ENCODE measurements around the gene ZNF207. TPM values are rescaled to one million over a fixed set of nuclear protein-coding genes. Genes with fewer than 3 reads are reported as not detected.

ZNF207 gene
- total and polyA plus RNA-seq, 9 of the 15 experiments (the other 6 are each of a cell fraction or from before 2014, with no cell fraction given): 123 to 370 (median 250) TPM

GRCh38 chr17:32303781-32304288, 46.1 kb upstream of the ZNF207 start:
- POLR2A ChIA-PET: interaction anchor here (1.0 kb wide), 2 partner anchors 9 to 15 kb away, joined by 3 read pairs; no protein-coding TSS in a partner anchor
- in situ Hi-C loops (cut with MboI): no loop called here
- 0 out of 2 replicates have a peak, but pooled peaks cover 1% of the 10 kb centered on the region for H4K20me1 ChIP-seq (replicated peaks; ENCODE audit: control insufficient read depth, insufficient read depth, low read length)
- peaks cover 6 to 7% of the 10 kb centered on the region in 2 experiments; a peak in 2 of 5 replicates for H3K27me3 ChIP-seq (ENCODE audit: control insufficient read depth in 2 of 2, insufficient read depth in 2 of 2, low read length in 2 of 2)
- intact Hi-C loops (cut with micrococcal nuclease): no loop called here
- H3K9ac ChIP-seq (ENCODE audit: insufficient read depth in 1 of 2, low read depth in 2 of 2, low read length in 2 of 2): no peak overlapping the region
- BruUV-seq (replicated peaks): no TSS peak
- FAIRE-seq (no peak), ATAC-seq (no peak), DNase-seq (ENCODE audit: extremely low read depth in 1 of 4, low spot score in 3 of 4) (no peak)
- H3K4me1 ChIP-seq (replicated peaks in 1 of 2; ENCODE audit: control insufficient read depth in 2 of 2, insufficient read depth in 2 of 2, low read length in 2 of 2): peaks cover 6 to 12% of the 10 kb centered on the region in 2 experiments; a peak in 4 of 5 replicates
- H2AFZ ChIP-seq (ENCODE audit: low read depth, low read length): no peak overlapping the region
- CTCF ChIA-PET (ENCODE audit: low intra/inter-chr PET ratio): no interaction called here
- H3K27ac ChIP-seq (ENCODE audit: extremely low read depth, low read depth, low read length): no peak overlapping the region
- no peaks in the 10 kb centered on the region for H3K36me3 ChIP-seq (ENCODE audit: control insufficient read depth, insufficient read depth, low read length)
- H3K4me3 ChIP-seq: no peak overlapping the region
- H3K9me1 ChIP-seq (ENCODE audit: control insufficient read depth, insufficient read depth, low read length): no peaks in the 10 kb centered on the region
- no peaks in the 10 kb centered on the region for H3K9me3 ChIP-seq (replicated peaks; ENCODE audit: control insufficient read depth, insufficient read depth, low read depth, low read length)
- WGBS (ENCODE audit: insufficient coverage, low coverage, missing lambda C conversion rate): 24% methylated on average over 2 of the region's 2 CpGs
- H3K4me2 ChIP-seq (ENCODE audit: insufficient read depth, low read length): no peak overlapping the region
- H3K79me2 ChIP-seq (ENCODE audit: control insufficient read depth, insufficient read depth, low read length): no peaks in the 10 kb centered on the region
- no peak for TF ChIP-seq TAF1 (IDR thresholded peaks at IDR 0.05; ENCODE audit: control insufficient read depth, extremely low read depth, insufficient read depth, low read length, severe bottlenecking)
- TF ChIP-seq ATF3 (IDR thresholded peaks at IDR 0.05): peak; percentile 84
- TF ChIP-seq ATF3 (CRISPR knock-in tag; conservative IDR thresholded peaks at IDR 0.05): no peak
- TF ChIP-seq ATF7 (IDR thresholded peaks at IDR 0.05): peak; percentile 62; the same call in 1 of the 2 replicates

GRCh38 chr17:32305049-32305448, 44.9 kb upstream of the ZNF207 start:
- Histone ChIP-seq H3K27me3 (ENCODE audit: control insufficient read depth in 2 of 2, insufficient read depth in 2 of 2, low read length in 2 of 2) (peaks cover 6 to 7% of the 10 kb centered on the region in 2 experiments; a peak in 3 of 5 replicates), H3K79me2 (ENCODE audit: control insufficient read depth, insufficient read depth, low read length) (no peaks in the 10 kb centered on the region), H3K4me3 (no peak overlapping the region), H3K4me2 (ENCODE audit: insufficient read depth, low read length) (no peak overlapping the region), H3K9me1 (ENCODE audit: control insufficient read depth, insufficient read depth, low read length) (no peaks in the 10 kb centered on the region), H3K9ac (ENCODE audit: insufficient read depth in 1 of 2, low read depth in 2 of 2, low read length in 2 of 2) (peak overlapping the region in 1 of 2 experiments; percentile 68; a peak in 2 of 4 replicates), H2AFZ (ENCODE audit: low read depth, low read length) (no peak overlapping the region), H3K9me3 (replicated peaks; ENCODE audit: control insufficient read depth, insufficient read depth, low read depth, low read length) (no peaks in the 10 kb centered on the region), H3K36me3 (ENCODE audit: control insufficient read depth, insufficient read depth, low read length) (no peaks in the 10 kb centered on the region), H4K20me1 (replicated peaks; ENCODE audit: control insufficient read depth, insufficient read depth, low read length) (no peaks in the 10 kb centered on the region), H3K4me1 (replicated peaks in 1 of 2; ENCODE audit: control insufficient read depth in 2 of 2, insufficient read depth in 2 of 2, low read length in 2 of 2) (peaks cover 4 to 6% of the 10 kb centered on the region in 2 experiments; a peak in 3 of 5 replicates), H3K27ac (ENCODE audit: extremely low read depth, low read depth, low read length) (no peak overlapping the region)
- ChIA-PET POLR2A (no interaction called here), CTCF (ENCODE audit: low intra/inter-chr PET ratio) (no interaction called here)
- no peak for ATAC-seq
- DNase-seq (ENCODE audit: extremely low read depth in 1 of 4, low spot score in 3 of 4): no peak
- no TSS peak for BruUV-seq (replicated peaks)
- FAIRE-seq: no peak
- in situ Hi-C loops (cut with MboI): no loop called here
- whole genome bisulfite sequencing (ENCODE audit: insufficient coverage, low coverage, missing lambda C conversion rate): 54% methylated on average over 7 of the region's 9 CpGs
- intact Hi-C loops (cut with micrococcal nuclease): no loop called here
- TF ChIP-seq SP2 (IDR thresholded peaks at IDR 0.05; ENCODE audit: extremely low read depth, low read depth, low read length, poor library complexity, severe bottlenecking): no peak
- no peak for TF ChIP-seq IRF1 (CRISPR knock-in tag; IDR thresholded peaks at IDR 0.05; ENCODE audit: borderline replicate concordance)
- TF ChIP-seq ARID2 (IDR thresholded peaks at IDR 0.05): no peak
- TF ChIP-seq BHLHE40 (IDR thresholded peaks at IDR 0.05; ENCODE audit: low read length): no peak
- TF ChIP-seq SNIP1 (IDR thresholded peaks at IDR 0.05; ENCODE audit: low read depth): no peak
- no peak for TF ChIP-seq NFE2 (IDR thresholded peaks at IDR 0.05; ENCODE audit: low read depth)
- TF ChIP-seq POLR2AphosphoS2 (IDR thresholded peaks at IDR 0.05; ENCODE audit: low read length): no peak
- TF ChIP-seq CREB3L1 (IDR thresholded peaks at IDR 0.05; ENCODE audit: borderline replicate concordance, low read depth): no peak
